ENCODE measurements around the gene OMA1. TPM values are rescaled to one million over a fixed set of nuclear protein-coding genes. Genes with fewer than 3 reads are reported as not detected.

Gene OMA1
- polyA plus RNA-seq, 1 donor (not counting 4 experiments of a cell fraction or from before 2014, with no cell fraction given), result 16.3 TPM

GRCh38 chr1:58508629-58509028 lies 37.9 kb downstream of the OMA1 start:
- Histone ChIP-seq H3K79me2 (ENCODE audit: control insufficient read depth, insufficient read depth, low read length) (no peaks in the 10 kb centered on the region), H3K4me2 (ENCODE audit: control insufficient read depth, extremely low read depth, insufficient read depth, low read depth, low read length) (no peak overlapping the region), H3K9me1 (ENCODE audit: control insufficient read depth, extremely low read depth, insufficient read depth, low read length) (no peaks in the 10 kb centered on the region), H3K36me3 (ENCODE audit: control insufficient read depth in 2 of 2, extremely low read depth in 1 of 2, insufficient read depth in 2 of 2, low read length in 2 of 2) (no peaks in the 10 kb centered on the region), H3K4me1 (ENCODE audit: control insufficient read depth, extremely low read depth, insufficient read depth, low read length) (no peaks in the 10 kb centered on the region), H3K9me3 (ENCODE audit: control insufficient read depth, low read depth, low read length) (peaks cover 2% of the 10 kb centered on the region), H4K20me1 (ENCODE audit: control insufficient read depth, extremely low read depth, insufficient read depth, low read length) (no peaks in the 10 kb centered on the region), H3K27ac (ENCODE audit: control insufficient read depth, insufficient read depth, low read length) (no peak overlapping the region), H2AFZ (ENCODE audit: control insufficient read depth, low read length) (no peak overlapping the region), H3K27me3 (ENCODE audit: control insufficient read depth, extremely low read depth, insufficient read depth, low read length) (no peaks in the 10 kb centered on the region), H3K4me3 (ENCODE audit: control insufficient read depth in 2 of 3, extremely low read depth in 1 of 3, insufficient read depth in 2 of 3, low read depth in 1 of 3, low read length in 3 of 3) (no peak overlapping the region), H3K9ac (ENCODE audit: control insufficient read depth, extremely low read depth, insufficient read depth, low read length) (no peak overlapping the region)
- FAIRE-seq (no peak), DNase-seq (ENCODE audit: low read depth, low spot score) (no peak)
- no peak for TF ChIP-seq CTCF (optimal IDR thresholded peaks at IDR 0.05 in 1 of 3, IDR thresholded peaks at IDR 0.05 in 1 of 3, conservative IDR thresholded peaks at IDR 0.05 in 1 of 3; ENCODE audit: extremely low read depth in 1 of 3, insufficient read depth in 2 of 3, low read length in 3 of 3)
- TF ChIP-seq EZH2 (IDR thresholded peaks at IDR 0.05; ENCODE audit: low read length), result no peak
- dilution Hi-C loops (cut with MboI; ENCODE audit: extremely low pct_ligation_motif_present, low sequenced_read_pairs), result no loop called here

GRCh38 chr1:58505286-58505685 lies 41.2 kb downstream of the OMA1 start:
- Histone ChIP-seq H2AFZ (ENCODE audit: control insufficient read depth, low read length) (no peak overlapping the region), H3K4me2 (ENCODE audit: control insufficient read depth, extremely low read depth, insufficient read depth, low read depth, low read length) (no peak overlapping the region), H3K9me1 (ENCODE audit: control insufficient read depth, extremely low read depth, insufficient read depth, low read length) (no peaks in the 10 kb centered on the region), H4K20me1 (ENCODE audit: control insufficient read depth, extremely low read depth, insufficient read depth, low read length) (no peaks in the 10 kb centered on the region), H3K27ac (ENCODE audit: control insufficient read depth, insufficient read depth, low read length) (no peak overlapping the region), H3K79me2 (ENCODE audit: control insufficient read depth, insufficient read depth, low read length) (no peaks in the 10 kb centered on the region), H3K36me3 (ENCODE audit: control insufficient read depth in 2 of 2, extremely low read depth in 1 of 2, insufficient read depth in 2 of 2, low read length in 2 of 2) (no peaks in the 10 kb centered on the region), H3K4me3 (ENCODE audit: control insufficient read depth in 2 of 3, extremely low read depth in 1 of 3, insufficient read depth in 2 of 3, low read depth in 1 of 3, low read length in 3 of 3) (no peak overlapping the region), H3K4me1 (ENCODE audit: control insufficient read depth, extremely low read depth, insufficient read depth, low read length) (no peaks in the 10 kb centered on the region), H3K27me3 (ENCODE audit: control insufficient read depth, extremely low read depth, insufficient read depth, low read length) (no peaks in the 10 kb centered on the region), H3K9me3 (ENCODE audit: control insufficient read depth, low read depth, low read length) (no peaks in the 10 kb centered on the region), H3K9ac (ENCODE audit: control insufficient read depth, extremely low read depth, insufficient read depth, low read length) (no peak overlapping the region)
- dilution Hi-C loops (cut with MboI; ENCODE audit: extremely low pct_ligation_motif_present, low sequenced_read_pairs), result no loop called here
- TF ChIP-seq CTCF (optimal IDR thresholded peaks at IDR 0.05 in 1 of 3, IDR thresholded peaks at IDR 0.05 in 1 of 3, conservative IDR thresholded peaks at IDR 0.05 in 1 of 3; ENCODE audit: extremely low read depth in 1 of 3, insufficient read depth in 2 of 3, low read length in 3 of 3), result no peak
- no peak for TF ChIP-seq EZH2 (IDR thresholded peaks at IDR 0.05; ENCODE audit: low read length)
- FAIRE-seq, result no peak
- DNase-seq (ENCODE audit: low read depth, low spot score), result no peak

Data from keratinocyte (primary cell).